GM19467 (cell line): ENCODE data around the gene CDC42BPA.

ENCODE experiments used
- ATAC-seq: cut with Tn5 transposase; IDR thresholded peaks from one replicate; pipeline ENCODE4 v1.9.1; 2021; ENCODE audit warnings: mild to moderate bottlenecking, moderate library complexity; ENCODE audit not compliant: unreplicated experiment

Gene CDC42BPA

GRCh38 chr1:227215863-227216510 is 102.3 kb downstream of the CDC42BPA start:
- ATAC-seq: no peak

- ATAC-seq: no peak
These were observed 104.1 kb downstream of the CDC42BPA start for GRCh38 chr1:227214207-227214606.

GRCh38 chr1:227213426-227213825 is 104.9 kb downstream of the CDC42BPA start:
- ATAC-seq: no peak

- no peak for ATAC-seq
These were observed 106.1 kb downstream of the CDC42BPA start for GRCh38 chr1:227212164-227212563.

- ATAC-seq: no peak
These were observed 107.7 kb downstream of the CDC42BPA start for GRCh38 chr1:227210604-227211003.

- no peak for ATAC-seq
These were observed 121.2 kb downstream of the CDC42BPA start for GRCh38 chr1:227197064-227197463.

- peak; percentile 72 for ATAC-seq
These were observed 126.1 kb downstream of the CDC42BPA start for GRCh38 chr1:227192163-227192562.

GRCh38 chr1:227191607-227192006 is 126.7 kb downstream of the CDC42BPA start:
- ATAC-seq: peak; percentile 64

GRCh38 chr1:227190321-227190720 is 128.0 kb downstream of the CDC42BPA start:
- no peak for ATAC-seq

- no peak for ATAC-seq
These were observed 133.0 kb downstream of the CDC42BPA start for GRCh38 chr1:227185291-227185690.

GRCh38 chr1:227182012-227182411 is 136.3 kb downstream of the CDC42BPA start:
- no peak for ATAC-seq

GRCh38 chr1:227175611-227176010 is 142.7 kb downstream of the CDC42BPA start:
- ATAC-seq: no peak

GRCh38 chr1:227174164-227174563 is 144.1 kb downstream of the CDC42BPA start:
- ATAC-seq: no peak

GRCh38 chr1:227170361-227171166 is 147.7 kb downstream of the CDC42BPA start:
- no peak for ATAC-seq

GRCh38 chr1:227169343-227169742 is 148.9 kb downstream of the CDC42BPA start:
- no peak for ATAC-seq

GRCh38 chr1:227167276-227168101 is 150.8 kb downstream of the CDC42BPA start:
- ATAC-seq: no peak

- ATAC-seq: no peak
These were observed 151.7 kb downstream of the CDC42BPA start for GRCh38 chr1:227166559-227166958.

GRCh38 chr1:227161470-227161869 is 156.8 kb downstream of the CDC42BPA start:
- no peak for ATAC-seq

GRCh38 chr1:227156520-227156919 is 161.8 kb downstream of the CDC42BPA start:
- ATAC-seq: no peak

GRCh38 chr1:227155688-227156087 is 162.6 kb downstream of the CDC42BPA start:
- ATAC-seq: no peak

- no peak for ATAC-seq
These were observed 163.3 kb downstream of the CDC42BPA start for GRCh38 chr1:227155004-227155403.
